A549 (cell line): ENCODE data around the gene PRKAR2B. TPM values are rescaled to one million over a fixed set of nuclear protein-coding genes. Genes with fewer than 3 reads are reported as not detected.

Experiments used
- ATAC-seq, 2 experiments: fragments of 200-7000 bp in 1 of 2; fragments of >200 bp in 1 of 2; cut with Nextera tagmentation in 1 of 2; cut with Tn5 transposase in 1 of 2; 3 replicates each; pipeline versions ENCODE4 v1.8.0 to v1.9.1; 2018 to 2020; ENCODE audit warnings: mild to moderate bottlenecking in 1 of 2, moderate library complexity in 1 of 2
- CTCF ChIA-PET: fragments of 300-600 bp; sonication (Branson Sonifier 250); formaldehyde crosslinking; extraction: SDS; loops from one replicate; lab custom pipeline; 2021; ENCODE audit warnings: antibody characterized with exemption, inconsistent platforms; lab: Yijun Ruan, JAX
- POLR2A ChIA-PET: fragments of 350-600 bp; formaldehyde crosslinking; extraction: SDS; loops from one replicate; lab custom pipeline; 2021; ENCODE audit warnings: antibody characterized with exemption, inconsistent platforms; lab: Yijun Ruan, JAX
- DNase-seq, 2 experiments: peaks; one replicate each; pipeline versions ENCODE4 v3.0.0 to v3.0.0-alpha.2; 2011 to 2016; ENCODE audit warnings: low read depth in 1 of 2, low spot score in 1 of 2
- FAIRE-seq: peaks from 2 replicates; lab custom pipeline; 2011; peaks lifted over from hg19 to GRCh38; lab: Jason Lieb, UNC
- H3K27ac ChIP-seq, 2 experiments: fragments of >200 bp; sonication (Bioruptor Twin); formaldehyde crosslinking; 3 replicates each; pipeline ENCODE4 v1.5.1; 2016 to 2017
- H3K4me1 ChIP-seq: fragments of >200 bp; sonication (Bioruptor Twin); formaldehyde crosslinking; 3 replicates; pipeline ENCODE4 v1.6.1; 2016
- H3K4me2 ChIP-seq: fragments of >200 bp; sonication (Bioruptor Twin); formaldehyde crosslinking; 3 replicates; pipeline ENCODE4 v1.6.1; 2016
- H3K4me3 ChIP-seq: fragments of >200 bp; sonication (Bioruptor Twin); formaldehyde crosslinking; 3 replicates; pipeline ENCODE4 v1.5.1; 2016
- H3K9me3 ChIP-seq: fragments of >200 bp; sonication (Bioruptor Twin); formaldehyde crosslinking; 3 replicates; pipeline ENCODE4 v1.6.1; 2016
- ATOH8 ChIP-seq: fragments of 250-450 bp; sonication (Bioruptor Pico); IDR thresholded peaks from 2 replicates; pipeline ENCODE4 v1.5.0; 2020; ENCODE audit warnings: low read depth, mild to moderate bottlenecking, moderate library complexity
- CBX8 ChIP-seq: fragments of 200-600 bp; sonication (generic); IDR thresholded peaks from 2 replicates; pipeline ENCODE4 v1.6.1; 2016
- CTCF ChIP-seq: fragments of >200 bp; sonication (Bioruptor Twin); formaldehyde crosslinking; IDR thresholded peaks from 3 replicates; pipeline ENCODE4 v1.5.1; 2016
- E2F6 ChIP-seq: IDR thresholded peaks from 2 replicates; pipeline ENCODE4 v1.6.1; 2012; ENCODE audit warnings: low read depth, borderline replicate concordance
- EHF ChIP-seq: fragments of 250-450 bp; sonication (Bioruptor Pico); IDR thresholded peaks from 2 replicates; pipeline ENCODE4 v1.5.0; 2020; ENCODE audit warnings: mild to moderate bottlenecking
- EHMT2 ChIP-seq: fragments of 200-600 bp; sonication (generic); IDR thresholded peaks from 2 replicates; pipeline ENCODE4 v1.6.1; 2016; ENCODE audit warnings: antibody characterized with exemption, low read depth, mild to moderate bottlenecking, moderate library complexity
- ELK1 ChIP-seq: fragments of 150-350 bp; IDR thresholded peaks from 2 replicates; pipeline ENCODE4 v1.6.1; 2014; ENCODE audit warnings: low read depth, mild to moderate bottlenecking, low read length
- FOSB ChIP-seq: fragments of 250-450 bp; sonication (Bioruptor Pico); IDR thresholded peaks from 2 replicates; pipeline ENCODE4 v1.5.0; 2020; ENCODE audit warnings: mild to moderate bottlenecking, moderate library complexity
- FOXS1 ChIP-seq: fragments of 250-450 bp; sonication (Bioruptor Pico); IDR thresholded peaks from 2 replicates; pipeline ENCODE4 v1.5.0; 2020; ENCODE audit warnings: mild to moderate bottlenecking, moderate library complexity
- JUN ChIP-seq, 2 experiments: fragments of >200 bp; sonication (Bioruptor Twin); formaldehyde crosslinking; IDR thresholded peaks; 2 replicates in 1 of 2; 3 replicates in 1 of 2; pipeline ENCODE4 v1.6.1; 2016 to 2017
- NR3C1 ChIP-seq: fragments of >200 bp; sonication (Bioruptor Twin); formaldehyde crosslinking; IDR thresholded peaks from 3 replicates; pipeline ENCODE4 v1.6.1; 2017
- PHF8 ChIP-seq: fragments of 200-600 bp; sonication (generic); IDR thresholded peaks from 2 replicates; pipeline ENCODE4 v1.6.1; 2016; ENCODE audit warnings: low read depth, mild to moderate bottlenecking, antibody characterized with exemption, moderate library complexity, borderline replicate concordance
- RAD21 ChIP-seq, 2 experiments: fragments of >200 bp in 1 of 2; sonication (Bioruptor Twin) in 1 of 2; formaldehyde crosslinking in 1 of 2; IDR thresholded peaks in 1 of 2; conservative IDR thresholded peaks in 1 of 2; 2 replicates in 1 of 2; 3 replicates in 1 of 2; pipeline ENCODE4 v1.6.1; 2012 to 2018; ENCODE audit warnings: inconsistent platforms in 1 of 2
- RCOR1 ChIP-seq: fragments of 150-350 bp; IDR thresholded peaks from 2 replicates; pipeline ENCODE4 v1.6.1; 2014; ENCODE audit warnings: antibody characterized with exemption, low read length, low read depth
- REST ChIP-seq: fragments of 200-600 bp; sonication (generic); IDR thresholded peaks from 2 replicates; pipeline ENCODE4 v1.6.1; 2016; ENCODE audit warnings: antibody characterized with exemption, mild to moderate bottlenecking, moderate library complexity
- WGBS: methylation state at CpG from one replicate; pipeline ENCODE4 v1.1.6; 2017; ENCODE audit errors: missing lambda C conversion rate; 5-methylcytosine and 5-hydroxymethylcytosine counted together
- polyA plus RNA-seq, 4 experiments: library from polyadenylated mRNA; depleted of rRNA in 3 of 4; stranded (reverse); fragments of >200 nt; fragmentation: RNase III in 1 of 4; extraction: RNeasy Plus Mini Kit Qiagen cat#74134 plus additional on column Dnase treatment in 1 of 4; gene quantifications; 2 replicates in 3 of 4; 3 replicates in 1 of 4; pipeline ENCODE4 v1.2.3, GENCODE V29; 2011 to 2017

The PRKAR2B gene
- polyA plus RNA-seq, 2 of the 4 experiments (the other 2 are of a cell fraction): 3.6 to 4.4 TPM

- no peak for FAIRE-seq
- Histone ChIP-seq H3K4me2 (peak overlapping the region; percentile 88), H3K27ac (no peak overlapping the region), H3K4me3 (no peak overlapping the region; the same call in 2 of the 3 replicates), H3K9me3 (no peaks in the 10 kb centered on the region)
- ChIA-PET POLR2A (no interaction called here), CTCF (interaction anchor here (0.6 kb wide), 1 partner anchor 97 kb away, joined by 3 read pairs; no protein-coding TSS in a partner anchor)
- 77% methylated on average over 4 of the region's 4 CpGs for WGBS
- no peak for DNase-seq
- no peak for ATAC-seq
- no peak for TF ChIP-seq EHF (CRISPR knock-in tag)
- TF ChIP-seq CTCF: no peak
- TF ChIP-seq JUN (IDR thresholded peaks at IDR 0.05): no peak
- no peak for TF ChIP-seq EHMT2
- no peak for TF ChIP-seq ATOH8 (CRISPR knock-in tag)
- TF ChIP-seq RAD21 (conservative IDR thresholded peaks at IDR 0.05 in 1 of 2, IDR thresholded peaks at IDR 0.05 in 1 of 2): no peak
- TF ChIP-seq REST: no peak
- no peak for TF ChIP-seq RCOR1
- no peak for TF ChIP-seq NR3C1
- no peak for TF ChIP-seq E2F6
- TF ChIP-seq FOXS1 (CRISPR knock-in tag): no peak
- TF ChIP-seq CBX8: no peak
- no peak for TF ChIP-seq PHF8
- no peak for TF ChIP-seq FOSB (CRISPR knock-in tag)
- TF ChIP-seq, all 56 proteins: peak for 0
- peaks cover 18% of the 10 kb centered on the region; the same call in 2 of the 3 replicates for H3K4me1 ChIP-seq
Observed at GRCh38 chr7:107043491-107043890, 1.0 kb upstream of the PRKAR2B start.

- no peaks in the 10 kb centered on the region for H3K9me3 ChIP-seq
- peak in 1 of 2 experiments; percentile 16 for DNase-seq
- peak overlapping the region; percentile 88 for H3K4me2 ChIP-seq
- WGBS: 24% methylated on average over 6 of the region's 6 CpGs
- H3K4me1 ChIP-seq: peaks cover 18% of the 10 kb centered on the region; the same call in 2 of the 3 replicates
- peak overlapping the region; percentile 40 to 87; a peak in 3 of 6 replicates for H3K27ac ChIP-seq
- peak overlapping the region; percentile 73 for H3K4me3 ChIP-seq
- POLR2A ChIA-PET: no interaction called here
- ATAC-seq: no peak; a peak in 1 of 6 replicates
- no peak for FAIRE-seq
- CTCF ChIA-PET: no interaction called here
- TF ChIP-seq ELK1: no peak
- TF ChIP-seq, all 56 proteins: peak for 0
Observed at GRCh38 chr7:107043921-107044346, 571 bp upstream of the PRKAR2B start.
